AG09319 (cell line): ENCODE results near the gene RACK1.

Source experiments
- DNase-seq: peaks from one replicate; pipeline ENCODE4 v3.0.0-alpha.2; 2010; ENCODE audit warnings: low read depth; ENCODE audit errors: extremely low read depth
- CTCF ChIP-seq: IDR thresholded peaks from 2 replicates; pipeline ENCODE4 v1.5.1; 2011; ENCODE audit warnings: low read depth, mild to moderate bottlenecking, inconsistent platforms, low read length, moderate library complexity

Gene RACK1

GRCh38 chr5:181234455-181235306 is 9.0 kb downstream of the RACK1 start:
- no peak for TF ChIP-seq CTCF
- DNase-seq = no peak

- DNase-seq = no peak
- TF ChIP-seq CTCF = no peak
Measured at GRCh38 chr5:181233801-181234454, 9.8 kb downstream of the RACK1 start.

- no peak for TF ChIP-seq CTCF
- DNase-seq = no peak
Measured at GRCh38 chr5:181233088-181233800, 10.5 kb downstream of the RACK1 start.

- no peak for TF ChIP-seq CTCF
- DNase-seq = no peak
Measured at GRCh38 chr5:181232593-181232992, 11.1 kb downstream of the RACK1 start.

GRCh38 chr5:181231432-181231831 is 12.3 kb downstream of the RACK1 start:
- no peak for TF ChIP-seq CTCF
- no peak for DNase-seq

GRCh38 chr5:181230551-181230950 is 13.2 kb downstream of the RACK1 start:
- no peak for TF ChIP-seq CTCF
- no peak for DNase-seq

- no peak for DNase-seq
- no peak for TF ChIP-seq CTCF
Measured at GRCh38 chr5:181229996-181230395, 13.7 kb downstream of the RACK1 start.
